HG02943 (cell line): ENCODE data around the gene GRIK3.

Experiments used
- ATAC-seq: cut with Tn5 transposase; IDR thresholded peaks from one replicate; pipeline ENCODE4 v1.9.1; 2021; ENCODE audit warnings: mild to moderate bottlenecking, low read depth, moderate library complexity; ENCODE audit not compliant: unreplicated experiment

The GRIK3 gene

DNA sequence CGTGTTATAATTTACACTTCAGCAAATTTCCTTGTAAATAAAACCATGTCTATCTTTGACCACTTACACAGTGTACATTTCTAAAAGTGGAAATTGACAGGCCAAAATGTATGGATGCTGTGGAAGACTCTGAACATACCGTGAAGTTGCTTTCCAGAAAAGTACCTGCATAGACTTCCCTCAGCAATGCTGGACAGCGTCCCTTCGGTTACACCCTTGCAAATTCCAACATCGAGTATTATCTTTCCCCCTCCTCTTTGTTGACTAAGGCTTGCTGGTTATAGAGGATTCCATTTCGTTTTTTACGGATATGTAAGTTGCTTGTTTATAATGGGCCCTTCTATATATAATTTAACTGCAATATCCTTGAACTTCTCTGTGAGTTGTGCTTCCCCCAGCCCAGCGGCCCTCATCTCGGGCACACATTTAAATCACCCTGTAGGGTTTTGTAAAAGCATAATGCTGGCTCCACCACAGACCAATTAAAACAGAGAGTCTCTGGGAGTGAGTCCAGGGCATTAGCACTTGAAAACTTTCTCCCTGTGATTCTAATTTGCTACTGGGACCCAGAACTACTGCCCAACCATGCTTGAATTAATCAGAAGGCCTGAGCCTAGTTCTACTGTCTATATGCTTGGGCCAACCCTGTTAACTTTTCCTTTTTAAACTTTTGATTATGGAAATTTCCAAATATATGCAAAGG, 230.3 kb downstream of the GRIK3 start:
- ATAC-seq, result no peak

DNA sequence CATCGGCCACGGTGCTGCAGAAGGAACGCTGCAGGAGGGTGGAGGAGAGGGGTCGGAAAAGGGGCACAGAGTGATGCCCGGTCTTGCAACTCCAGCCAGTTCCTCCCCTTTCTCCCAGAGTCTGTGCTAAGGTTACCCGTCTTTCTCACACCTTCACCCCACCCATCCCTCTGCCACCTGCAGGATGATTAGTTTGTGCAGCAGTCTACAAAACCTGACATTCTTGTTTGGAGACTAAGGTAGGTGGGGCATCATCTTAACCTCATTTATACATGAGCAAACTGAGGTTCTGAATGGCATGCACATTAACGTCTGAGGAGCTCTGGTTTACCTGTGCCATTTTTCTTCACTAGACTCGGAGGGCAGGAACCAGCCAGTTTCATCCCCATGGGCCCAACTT, 232.3 kb downstream of the GRIK3 start:
- no peak for ATAC-seq

DNA sequence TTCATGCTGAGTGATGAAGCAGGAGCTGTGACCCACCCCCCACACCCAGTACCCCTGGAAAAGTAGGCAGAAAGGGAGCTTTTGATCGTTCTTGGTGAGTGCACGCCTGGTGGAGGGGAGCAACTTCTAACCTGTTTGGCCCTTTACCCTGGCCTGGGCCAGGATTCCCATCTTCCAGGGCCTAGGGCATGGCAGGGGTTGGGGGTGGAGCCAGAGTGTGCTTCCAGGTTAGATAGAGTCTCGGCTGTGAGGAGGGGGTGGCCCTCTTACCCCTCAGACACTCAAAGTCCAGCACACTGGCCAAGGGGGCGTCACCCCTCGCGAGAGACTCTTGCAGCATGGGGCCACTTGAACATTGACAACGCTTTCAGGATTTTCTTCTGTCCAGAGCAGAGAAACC, 236.6 kb downstream of the GRIK3 start:
- no peak for ATAC-seq

DNA sequence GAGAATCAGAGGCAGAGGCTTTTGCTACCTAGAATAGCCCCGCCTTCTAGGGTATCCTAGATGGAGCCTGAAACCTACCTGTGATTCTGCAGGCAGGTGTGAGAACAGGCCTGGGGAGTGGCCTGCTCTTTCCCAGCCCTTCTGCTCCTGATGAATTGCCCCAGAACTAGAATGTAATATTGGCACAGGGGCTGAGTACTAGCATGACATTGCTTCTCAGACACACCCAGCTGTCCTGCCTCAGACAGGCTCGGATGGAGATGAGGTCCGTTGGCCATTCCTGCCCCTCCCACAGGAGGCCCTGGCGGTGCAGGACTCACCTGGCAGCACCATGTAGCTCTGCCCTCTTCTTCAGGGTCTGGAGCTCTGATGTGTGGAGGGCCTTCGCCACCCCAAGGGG, 237.6 kb downstream of the GRIK3 start:
- no peak for ATAC-seq

DNA sequence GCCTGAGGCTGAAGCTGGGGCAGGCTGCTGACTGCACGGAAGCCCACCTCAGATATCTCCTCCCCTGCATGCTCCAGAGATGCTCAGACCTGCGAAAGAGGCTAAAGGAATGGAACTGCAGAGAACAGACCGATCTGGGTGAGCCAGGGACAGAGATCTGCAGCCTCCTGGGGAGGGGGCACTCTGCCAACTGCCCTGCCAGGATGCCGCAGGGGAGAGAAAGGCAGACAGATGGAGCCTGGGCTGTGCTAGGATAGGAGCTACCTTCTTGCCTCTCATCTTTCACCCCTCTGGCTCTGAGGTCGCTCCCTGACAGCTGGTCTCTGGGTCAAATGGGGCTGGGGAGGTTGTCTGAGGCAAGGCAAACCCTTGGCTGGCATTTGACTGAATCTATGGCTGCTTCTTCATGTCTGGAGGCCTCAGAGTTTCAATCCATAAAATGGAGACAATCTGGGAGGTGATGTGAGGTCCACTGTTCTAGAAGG, 238.2 kb downstream of the GRIK3 start:
- no peak for ATAC-seq

DNA sequence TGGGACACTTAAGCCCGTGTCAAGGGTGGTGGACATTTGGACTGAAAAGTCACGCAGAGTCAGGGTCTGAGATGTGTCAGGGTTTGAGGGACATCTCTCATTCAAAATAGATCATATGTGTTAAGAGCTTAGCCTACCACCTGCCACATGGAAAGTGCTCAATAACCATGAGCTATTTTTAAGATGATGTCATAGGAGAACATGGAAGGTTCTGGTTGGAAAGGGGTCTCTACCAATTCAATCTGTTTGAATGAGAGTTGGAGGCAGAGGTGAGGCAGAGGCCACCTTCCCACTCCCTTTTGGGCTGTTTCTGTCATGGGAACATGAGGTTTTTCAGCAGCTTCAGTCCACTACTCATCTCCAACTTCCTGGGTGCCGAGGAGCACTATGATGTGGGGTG, 239.9 kb downstream of the GRIK3 start:
- ATAC-seq, result no peak

DNA sequence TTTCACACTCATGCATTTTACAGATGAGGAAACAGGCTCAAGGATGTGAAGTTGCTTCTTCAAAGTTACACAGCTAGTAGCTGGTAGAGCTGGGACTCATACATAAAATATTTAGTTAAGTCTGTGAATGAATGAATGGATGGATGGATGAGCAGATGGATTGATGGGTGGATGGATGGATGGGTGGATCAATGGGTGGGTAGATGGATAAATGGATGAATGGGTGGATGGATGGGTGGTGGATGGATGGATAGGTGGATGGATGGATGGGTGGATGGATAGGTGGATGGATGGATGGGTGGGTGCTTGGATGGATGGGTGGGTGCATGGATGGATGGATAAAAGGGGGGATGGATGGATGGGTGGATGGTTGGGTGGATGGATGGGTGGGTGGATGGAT, 240.9 kb downstream of the GRIK3 start:
- no peak for ATAC-seq

DNA sequence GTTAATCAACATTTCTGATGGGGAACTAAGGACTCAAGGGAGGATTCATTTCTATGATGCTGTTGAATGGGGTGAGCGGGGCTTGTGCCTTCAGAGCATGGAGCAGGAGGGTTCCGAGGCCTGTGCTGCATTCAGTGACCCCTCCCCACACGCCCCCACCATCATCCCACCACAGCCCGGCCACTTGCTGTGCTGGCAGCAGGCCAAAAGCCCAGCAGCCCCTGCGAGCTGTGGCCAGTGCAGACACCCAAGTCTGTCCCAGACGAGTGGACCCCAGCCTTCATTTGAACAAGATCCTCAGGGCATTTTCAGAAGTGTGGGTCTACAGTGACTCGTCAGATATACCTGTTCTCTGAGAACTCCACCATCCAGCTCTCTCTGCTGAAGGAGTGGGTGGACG, 242.0 kb downstream of the GRIK3 start:
- no peak for ATAC-seq

DNA sequence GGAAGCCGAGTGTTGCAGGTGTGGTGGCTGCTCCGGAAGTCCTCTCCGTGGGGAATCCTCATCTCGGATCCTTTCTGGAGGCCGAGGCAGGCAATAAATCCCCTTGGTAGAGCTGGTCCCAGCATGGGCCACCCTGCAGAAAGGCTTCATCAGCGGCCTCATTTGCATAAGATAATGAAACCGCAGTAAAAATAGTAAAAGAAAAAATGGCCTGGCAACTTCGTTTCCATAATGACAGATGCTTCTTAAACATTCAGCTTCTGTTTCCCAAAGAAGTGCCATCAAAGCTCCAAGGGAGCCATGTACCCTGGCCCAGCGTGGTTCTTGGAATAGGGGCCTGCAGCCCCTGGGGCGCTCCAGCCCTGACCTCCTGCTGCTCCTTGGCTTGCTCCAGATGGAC, 244.1 kb downstream of the GRIK3 start:
- no peak for ATAC-seq

DNA sequence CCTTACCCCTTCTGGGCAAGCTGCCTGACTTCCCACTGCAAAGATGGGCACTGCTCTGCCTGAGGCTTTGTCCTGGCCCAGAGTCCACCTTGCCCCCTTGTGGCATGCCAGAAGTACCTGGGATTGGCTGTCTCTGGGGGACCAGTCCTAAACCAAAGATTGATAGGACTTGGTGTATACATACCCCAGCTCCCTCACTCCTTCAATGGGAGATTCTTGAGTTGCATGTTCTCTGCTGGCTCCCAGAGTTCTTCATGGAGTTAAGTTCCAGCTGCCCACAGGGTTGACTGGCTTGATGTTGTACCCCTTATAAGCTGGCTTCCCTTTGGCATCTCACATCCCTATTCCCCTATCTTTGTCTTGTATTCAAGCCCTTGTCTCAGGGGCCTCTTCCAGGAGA, 244.8 kb downstream of the GRIK3 start:
- ATAC-seq, result no peak

DNA sequence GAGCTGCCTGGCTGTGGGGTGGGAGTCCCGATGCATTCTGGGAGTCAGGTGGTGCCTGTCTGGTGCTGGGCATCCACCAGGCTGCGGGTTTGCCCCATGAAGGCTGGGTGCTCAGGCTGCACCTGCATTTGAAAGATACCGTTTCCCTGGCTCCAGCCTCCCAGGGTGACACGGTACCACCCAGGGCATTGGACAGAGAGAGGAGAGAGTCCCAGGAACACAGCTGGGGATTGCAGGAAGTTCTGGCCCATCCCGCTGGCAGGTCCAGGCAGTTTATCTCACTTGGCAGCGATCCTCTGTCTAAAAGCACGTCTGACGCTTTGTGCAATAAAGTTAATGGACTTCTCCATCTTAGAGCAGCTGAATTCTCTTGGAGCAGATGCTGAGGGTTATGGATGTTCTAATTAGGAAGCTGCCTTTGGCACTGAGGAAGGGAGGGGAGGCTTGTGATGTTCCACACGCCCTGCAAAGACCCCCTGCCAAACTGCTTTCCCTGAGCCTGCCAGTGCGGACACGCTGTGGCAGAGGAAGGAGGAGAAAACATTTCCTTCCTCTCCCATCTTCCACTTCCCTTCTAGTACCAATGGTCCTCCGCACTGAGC, 246.9 kb downstream of the GRIK3 start:
- no peak for ATAC-seq

DNA sequence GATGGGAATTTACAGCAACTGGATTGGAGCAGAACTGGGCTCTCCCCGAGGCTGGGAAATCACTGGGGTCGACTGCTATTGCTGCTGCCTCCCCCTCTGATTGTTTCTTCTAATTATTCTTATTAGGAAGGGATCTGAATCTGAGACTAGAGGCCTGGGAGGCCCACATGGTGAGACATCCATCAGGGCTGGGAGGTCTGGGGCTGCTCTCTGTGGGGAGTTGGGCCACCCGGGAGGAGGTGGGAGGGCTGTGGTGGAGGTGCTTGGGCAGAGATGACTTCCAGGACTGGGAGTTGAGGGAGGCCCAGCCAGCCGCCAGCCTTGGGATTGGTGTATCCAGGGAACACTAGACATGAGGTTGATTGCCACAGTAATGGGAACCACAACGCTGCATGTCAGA, 247.9 kb downstream of the GRIK3 start:
- no peak for ATAC-seq

DNA sequence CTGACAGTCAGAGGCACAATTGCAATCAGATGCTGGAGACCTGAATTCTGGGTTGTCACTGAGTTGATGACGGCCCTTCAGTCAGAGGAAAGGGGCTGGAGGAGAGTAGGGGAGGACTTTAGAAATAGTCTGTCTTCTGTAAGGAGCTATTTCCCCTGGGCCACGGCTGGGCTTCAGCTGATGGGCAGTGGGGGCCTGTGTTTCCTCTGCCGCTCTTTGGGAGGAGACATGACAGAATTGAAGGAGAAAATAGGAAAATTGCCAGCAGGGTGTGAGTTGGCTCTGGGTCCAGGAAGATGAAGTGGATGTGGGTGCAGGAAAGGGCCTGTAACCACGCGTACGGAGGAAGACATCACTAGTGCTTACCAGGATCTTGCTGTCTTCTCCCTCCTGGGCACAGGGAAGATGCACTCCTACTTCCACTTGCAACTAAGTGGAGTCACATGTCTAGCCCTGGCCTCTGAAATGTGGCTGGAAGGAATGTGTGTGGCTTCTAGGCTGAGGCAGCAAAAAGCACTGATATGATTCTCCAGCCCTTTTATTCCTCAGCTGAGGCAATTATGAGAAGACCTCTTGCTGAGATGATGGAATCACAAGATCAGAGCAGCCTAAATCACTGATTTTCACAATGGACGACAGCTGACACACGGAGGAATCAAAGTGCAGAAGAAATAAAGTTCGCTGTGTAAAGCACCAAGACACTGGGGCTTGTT, 250.0 kb downstream of the GRIK3 start:
- ATAC-seq, result no peak

DNA sequence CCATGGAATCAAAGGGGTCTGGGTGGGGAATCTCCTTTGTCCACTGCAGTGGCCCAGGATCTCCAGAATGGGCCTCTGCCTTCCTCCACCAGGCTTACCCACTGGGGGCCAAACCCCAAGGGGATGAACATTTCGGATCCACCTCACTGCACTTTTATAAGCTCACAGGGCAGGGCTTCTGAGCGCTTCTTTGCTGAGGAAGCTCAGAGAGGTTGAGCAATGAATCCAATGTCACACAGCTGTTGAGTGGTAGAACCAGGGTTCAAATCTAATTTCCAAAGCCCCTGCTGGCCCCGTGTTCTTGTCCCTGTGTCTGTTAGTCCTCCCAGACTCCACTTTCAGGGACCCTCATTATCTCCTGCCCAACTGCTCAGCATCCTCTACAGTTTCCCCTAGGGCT, 250.8 kb downstream of the GRIK3 start:
- no peak for ATAC-seq

DNA sequence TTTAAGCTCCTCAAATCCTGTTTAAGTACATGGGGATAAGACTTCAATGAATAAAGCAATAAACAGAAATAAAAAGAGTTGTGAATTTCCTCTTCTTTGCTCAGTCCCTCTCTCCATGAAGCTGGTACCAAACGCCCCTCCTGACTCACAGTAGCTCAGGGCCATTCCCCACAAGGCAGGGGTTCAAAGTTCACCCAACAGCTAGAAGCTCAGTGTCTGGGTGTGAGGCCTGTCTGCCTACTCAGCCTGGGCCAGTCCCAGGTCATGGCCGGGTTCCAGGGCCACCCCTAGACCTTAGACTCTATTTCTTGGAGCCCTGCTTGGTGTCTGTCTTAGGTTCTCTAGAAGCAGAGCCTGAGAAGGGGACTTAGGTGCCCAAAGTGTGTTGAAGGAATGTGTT, 251.5 kb downstream of the GRIK3 start:
- ATAC-seq, result no peak

DNA sequence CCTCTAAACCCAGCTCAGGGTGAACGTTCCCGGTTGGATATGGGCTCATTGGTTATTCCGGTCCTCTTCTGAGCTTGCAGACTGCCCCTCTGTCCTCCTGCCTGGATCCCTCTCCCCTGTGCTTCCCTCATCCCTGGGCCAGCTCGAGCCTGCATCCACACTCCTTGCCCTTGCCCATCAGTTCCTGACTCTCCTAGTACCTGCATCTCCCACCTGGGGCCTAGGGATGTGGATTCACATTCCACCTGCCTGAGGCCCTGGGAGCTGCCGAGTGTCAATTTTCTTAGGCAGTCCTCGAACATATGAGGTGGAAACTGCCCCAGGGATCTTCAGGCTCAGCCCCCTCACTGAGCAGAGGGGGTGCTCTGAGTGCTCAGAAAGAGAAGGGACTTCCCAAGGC, 252.2 kb downstream of the GRIK3 start:
- ATAC-seq, result no peak

DNA sequence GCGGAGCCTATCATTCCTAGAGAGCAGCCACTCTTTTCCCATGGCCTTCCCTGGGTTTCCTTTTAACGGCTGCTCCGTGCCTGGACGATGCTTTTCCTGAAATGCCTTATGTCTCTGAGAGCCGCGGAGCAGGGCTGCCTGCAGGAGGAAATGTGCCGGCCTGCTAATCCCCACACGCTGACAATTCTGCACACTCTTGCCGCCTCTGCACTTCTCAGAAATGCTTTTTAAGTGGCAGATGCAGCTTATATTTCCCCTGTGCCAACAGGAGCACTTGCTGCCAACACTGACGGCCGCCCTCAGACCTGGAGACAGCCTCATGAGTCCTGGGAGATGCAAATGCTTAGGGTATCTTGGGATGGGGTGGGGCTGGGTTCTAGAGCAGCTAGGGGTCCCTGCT, 253.2 kb downstream of the GRIK3 start:
- no peak for ATAC-seq

DNA sequence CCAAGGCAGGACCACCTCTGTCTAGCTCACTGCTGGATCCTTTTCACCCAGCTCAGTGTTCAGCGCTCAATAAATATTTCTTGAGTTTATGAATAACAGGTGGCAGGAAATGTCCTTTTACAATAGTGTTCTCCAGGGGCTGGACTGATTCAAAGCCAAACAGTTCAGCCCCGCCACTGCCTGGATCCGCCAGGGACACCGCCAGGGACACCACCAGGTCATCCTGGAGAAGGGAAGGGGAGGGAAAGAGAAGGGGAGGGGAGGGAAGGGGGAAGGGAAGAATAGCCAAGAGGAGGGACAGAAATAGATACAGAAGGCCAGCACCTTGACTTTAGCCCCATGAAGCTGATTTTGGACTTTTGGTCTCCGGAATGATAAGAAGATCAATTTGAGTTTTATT, 255.6 kb downstream of the GRIK3 start:
- ATAC-seq, result no peak

DNA sequence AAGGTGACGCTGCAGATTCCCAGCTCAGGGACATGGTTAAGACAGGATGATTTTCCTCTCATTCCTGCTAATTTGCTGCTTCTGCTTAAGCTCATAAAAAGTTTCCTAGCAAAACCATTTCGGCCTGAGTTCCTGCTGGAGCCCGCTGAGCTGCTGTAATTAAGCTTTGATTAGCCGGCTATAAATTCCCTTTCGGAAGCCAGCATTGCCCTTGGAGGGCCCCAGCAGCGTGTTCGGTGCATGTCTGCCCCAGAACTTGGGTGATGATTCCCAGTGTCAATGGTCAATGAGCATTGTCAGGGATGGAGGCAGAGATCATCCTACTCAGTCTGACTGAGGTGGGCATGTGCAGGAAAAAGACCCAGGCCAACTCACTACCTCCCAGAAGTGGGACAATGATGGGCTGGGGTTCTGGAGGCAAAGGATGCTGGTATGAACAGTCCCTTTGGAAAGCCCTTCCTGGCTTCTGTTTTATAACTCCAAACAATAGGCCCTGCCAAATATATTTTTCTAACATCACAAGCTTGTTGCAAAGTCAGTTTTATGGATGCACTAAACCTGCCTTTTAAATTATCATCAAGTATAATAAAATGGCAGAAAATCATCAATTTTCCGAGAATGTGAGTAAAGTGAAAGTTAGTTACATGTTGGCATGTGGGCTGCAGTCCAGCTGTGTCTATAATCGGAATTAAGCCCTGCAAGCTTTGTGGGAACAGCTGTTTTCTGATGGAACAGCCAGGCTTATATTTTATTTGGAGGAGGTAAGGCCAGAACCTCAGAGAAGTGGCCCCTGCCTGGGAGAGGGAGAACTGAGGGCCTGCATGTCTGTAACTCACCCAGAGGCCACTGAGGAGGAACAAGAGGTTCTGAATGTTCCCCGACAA, 257.1 kb downstream of the GRIK3 start:
- ATAC-seq, result no peak

DNA sequence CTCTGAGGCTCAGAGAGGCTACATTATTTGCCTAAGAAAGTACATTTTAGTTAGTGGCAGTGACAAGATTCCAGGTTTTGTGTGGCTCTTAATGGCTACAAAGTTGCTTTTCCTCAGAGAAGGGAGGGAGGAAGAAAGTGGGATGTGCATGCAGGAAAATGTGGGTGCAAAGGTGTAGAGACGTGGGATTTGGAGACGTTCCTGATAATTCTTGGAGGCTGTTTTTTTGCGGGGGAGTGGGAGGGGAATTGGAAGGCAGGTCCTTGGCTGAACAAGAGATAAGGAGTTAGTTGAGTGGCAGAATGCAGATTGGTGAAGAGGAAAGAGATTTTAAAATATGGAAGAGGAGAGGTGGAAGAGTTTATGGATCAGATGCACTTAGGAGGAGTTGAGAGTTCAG, 258.1 kb downstream of the GRIK3 start:
- no peak for ATAC-seq

DNA sequence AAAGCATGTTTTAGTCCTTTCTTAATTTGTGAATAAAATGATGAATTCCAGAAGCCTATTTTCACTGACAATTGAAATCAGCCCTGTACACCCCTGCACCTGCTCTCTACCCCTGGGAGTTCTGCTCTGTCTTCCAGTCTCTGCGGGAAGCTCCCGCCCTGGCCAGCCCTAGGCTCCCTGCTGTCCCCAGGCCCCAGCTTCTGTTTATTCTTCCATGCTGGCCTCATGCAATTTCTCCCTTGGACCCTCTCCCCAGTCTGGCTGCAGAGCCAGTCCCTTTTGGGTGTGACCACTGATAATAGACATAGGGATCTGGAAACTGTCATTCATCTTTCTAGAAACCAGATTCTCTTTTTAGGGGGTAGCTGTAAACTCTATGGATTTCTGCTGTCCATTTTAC, 258.6 kb downstream of the GRIK3 start:
- no peak for ATAC-seq
